ENCODE results near the gene PHLPP1. TPM values are rescaled to one million over a fixed set of nuclear protein-coding genes. Genes with fewer than 3 reads are reported as not detected.

Gene PHLPP1
- total and polyA plus RNA-seq, 2 of the 4 experiments (the other 2 are of a cell fraction), result 3.3 to 3.6 TPM

DNA sequence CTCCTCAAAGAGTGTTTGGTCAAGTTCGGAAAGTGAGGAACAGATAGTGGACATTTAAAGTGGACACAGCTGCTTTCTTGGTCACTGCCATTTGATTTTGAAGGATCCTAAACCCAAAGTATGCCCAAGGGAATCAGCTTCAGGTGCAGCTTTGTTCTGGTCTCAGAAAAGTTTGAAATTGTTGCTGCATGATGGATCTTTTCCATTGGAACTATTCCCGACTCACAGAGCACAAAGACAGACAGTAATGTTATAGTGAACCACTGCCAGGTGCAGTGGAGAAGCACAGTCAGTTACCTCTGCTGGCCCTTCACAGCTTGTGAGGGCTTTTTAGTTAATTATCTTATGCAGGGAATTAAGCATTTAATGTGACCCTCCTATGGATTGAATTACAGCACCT is 301.7 kb downstream of the PHLPP1 start:
- no peak overlapping the region for H3K4me2 ChIP-seq (ENCODE audit: low read depth, low read length)
- no peak overlapping the region for H2BK5ac ChIP-seq (ENCODE audit: low read depth, low read length, poor library complexity, severe bottlenecking)
- WGBS, 2 experiments (ENCODE audit: extremely low coverage in 2 of 2, insufficient read length in 1 of 2), result no CpG with 5 or more reads among the region's 2 CpGs
- dilution Hi-C loops (cut with HindIII; ENCODE audit: low sequenced_read_pairs, unreplicated experiment) (no loop called here), in situ Hi-C loops (cut with MboI; ENCODE audit: low sequenced_read_pairs) (loop anchor here (5.0 kb wide), 2 partner anchors 305 to 420 kb away; no protein-coding TSS in a partner anchor), intact Hi-C loops (cut with micrococcal nuclease) (loop anchor here (2.0 to 10.0 kb wide), 3 partner anchors 100 to 828 kb away; no protein-coding TSS in a partner anchor)
- no peak overlapping the region for H4K5ac ChIP-seq (ENCODE audit: low read depth, low read length)
- H4K20me1 ChIP-seq (ENCODE audit: insufficient read depth, low read length), result no peaks in the 10 kb centered on the region
- no peak overlapping the region for H2BK15ac ChIP-seq (ENCODE audit: low read depth, low read length)
- H3K9me3 ChIP-seq (ENCODE audit: control insufficient read depth, insufficient read depth, low read length), result no peaks in the 10 kb centered on the region
- TF ChIP-seq MAZ (IDR thresholded peaks at IDR 0.05; ENCODE audit: borderline replicate concordance, low read depth, low read length) (no peak), FOS (IDR thresholded peaks at IDR 0.05; ENCODE audit: low read depth, low read length) (no peak), POLR2A (IDR thresholded peaks at IDR 0.05; ENCODE audit: low read depth, low read length) (no peak)
- H2AFZ ChIP-seq (replicated peaks; ENCODE audit: low read length, poor library complexity), result no peak overlapping the region
- no peaks in the 10 kb centered on the region for H3K9me1 ChIP-seq (ENCODE audit: insufficient read depth, low read length)
- H3K4ac ChIP-seq (ENCODE audit: low read depth, low read length), result no peak overlapping the region
- no peak overlapping the region for H2BK20ac ChIP-seq (ENCODE audit: low read depth, low read length)
- no peak overlapping the region for H4K8ac ChIP-seq (ENCODE audit: low read depth in 2 of 2, low read length in 2 of 2)
- no peak overlapping the region for H3K4me3 ChIP-seq (ENCODE audit: insufficient read depth, low read depth, low read length)
- no peak overlapping the region for H2BK120ac ChIP-seq (ENCODE audit: low read depth, low read length)
- ChIA-PET CTCF (interaction anchor here (0.6 to 1.2 kb wide), 4 partner anchors 44 to 676 kb away, joined by 3 to 9 read pairs (median 4); no protein-coding TSS in a partner anchor), POLR2A (ENCODE audit: unreplicated experiment) (no interaction called here)
- no peak overlapping the region for H3K23ac ChIP-seq (ENCODE audit: low read depth, low read length)
- H3K27ac ChIP-seq (ENCODE audit: insufficient read depth, low read length), result no peak overlapping the region
- H2AK9ac ChIP-seq (replicated peaks; ENCODE audit: low read depth, low read length, poor library complexity), result no peak overlapping the region
- H3K36me3 ChIP-seq (ENCODE audit: control insufficient read depth, insufficient read depth, low read length), result no peaks in the 10 kb centered on the region
- no peak overlapping the region for H3K9ac ChIP-seq (ENCODE audit: low read depth, low read length)
- H3K18ac ChIP-seq (ENCODE audit: low read depth, low read length), result no peak overlapping the region
- BruUV-seq (replicated peaks), result no TSS peak
- no peak overlapping the region for H4K91ac ChIP-seq (ENCODE audit: insufficient read depth, low read depth, low read length)
- DNase-seq, result no peak
- no peaks in the 10 kb centered on the region for H3K4me1 ChIP-seq (ENCODE audit: control insufficient read depth, insufficient read depth, low read length)
- peaks cover 11% of the 10 kb centered on the region for H3K27me3 ChIP-seq (ENCODE audit: control insufficient read depth, insufficient read depth, low read length)
- H3K79me1 ChIP-seq (ENCODE audit: low read depth in 1 of 2, low read length in 2 of 2), result no peaks in the 10 kb centered on the region
- H3K56ac ChIP-seq (ENCODE audit: extremely low read depth, insufficient read depth, low read length), result no peak overlapping the region
- no peak overlapping the region for H3K14ac ChIP-seq (replicated peaks; ENCODE audit: low read depth, low read length)
- no peak for ATAC-seq (ENCODE audit: low read depth)
- H2AK5ac ChIP-seq (ENCODE audit: low read depth, low read length), result no peak overlapping the region

All from IMR-90 (cell line).